D721Med (cell line): ENCODE measurements around the gene QSOX2.

Experiments used
- DNase-seq: peaks from one replicate; pipeline ENCODE4 v3.0.0; 2011; ENCODE audit warnings: low spot score; ENCODE audit not compliant: insufficient read length
- FAIRE-seq: peaks from 2 replicates; lab custom pipeline; 2011; peaks lifted over from hg19 to GRCh38; lab: Jason Lieb, UNC
- CTCF ChIP-seq: IDR thresholded peaks from 2 replicates; pipeline ENCODE4 v1.5.1; 2012; ENCODE audit warnings: mild to moderate bottlenecking, control low read depth; ENCODE audit not compliant: insufficient read depth; ENCODE audit errors: missing control alignments

The QSOX2 gene

DNA sequence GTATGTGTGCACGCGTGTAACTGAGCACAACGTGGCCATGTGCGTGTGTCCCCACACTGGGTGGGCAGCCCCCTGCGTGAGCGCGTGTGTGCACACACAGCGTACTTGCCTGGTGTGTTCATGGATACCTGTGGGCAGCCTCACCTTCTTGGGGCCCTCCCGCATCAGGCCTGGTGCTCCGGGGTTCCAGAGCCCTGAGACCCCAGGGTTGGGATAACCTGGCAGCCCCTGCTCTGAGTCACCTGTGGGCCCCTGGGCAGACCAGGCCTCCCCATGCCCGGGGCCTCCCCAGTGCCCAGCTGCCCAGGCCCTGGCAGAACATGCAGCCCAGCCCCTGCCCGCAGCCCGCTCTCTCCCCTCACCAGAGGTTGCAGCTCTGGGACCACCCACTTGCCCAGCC is 65.9 kb downstream of the QSOX2 start:
- DNase-seq (no peak), FAIRE-seq (no peak)
- no peak for TF ChIP-seq CTCF

GRCh38 chr9:136179101-136179616 is 66.5 kb downstream of the QSOX2 start:
- no peak for TF ChIP-seq CTCF
- FAIRE-seq (no peak), DNase-seq (no peak)

DNA sequence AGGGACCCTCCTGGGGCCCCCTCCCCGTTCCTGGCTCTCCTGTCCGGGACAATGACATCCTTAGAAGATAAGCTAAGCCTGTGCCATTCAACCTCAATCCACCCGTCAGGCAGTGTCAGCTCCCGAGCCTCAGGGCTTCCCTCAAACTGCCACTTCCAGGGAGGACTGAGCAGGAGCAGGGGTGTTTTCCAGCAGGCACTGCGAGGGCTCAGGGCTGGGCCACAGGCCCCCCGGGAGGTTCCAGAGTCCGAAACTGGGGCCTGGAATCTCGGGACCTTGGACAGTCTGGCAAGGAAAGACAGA is 66.9 kb downstream of the QSOX2 start:
- no peak for TF ChIP-seq CTCF

DNA sequence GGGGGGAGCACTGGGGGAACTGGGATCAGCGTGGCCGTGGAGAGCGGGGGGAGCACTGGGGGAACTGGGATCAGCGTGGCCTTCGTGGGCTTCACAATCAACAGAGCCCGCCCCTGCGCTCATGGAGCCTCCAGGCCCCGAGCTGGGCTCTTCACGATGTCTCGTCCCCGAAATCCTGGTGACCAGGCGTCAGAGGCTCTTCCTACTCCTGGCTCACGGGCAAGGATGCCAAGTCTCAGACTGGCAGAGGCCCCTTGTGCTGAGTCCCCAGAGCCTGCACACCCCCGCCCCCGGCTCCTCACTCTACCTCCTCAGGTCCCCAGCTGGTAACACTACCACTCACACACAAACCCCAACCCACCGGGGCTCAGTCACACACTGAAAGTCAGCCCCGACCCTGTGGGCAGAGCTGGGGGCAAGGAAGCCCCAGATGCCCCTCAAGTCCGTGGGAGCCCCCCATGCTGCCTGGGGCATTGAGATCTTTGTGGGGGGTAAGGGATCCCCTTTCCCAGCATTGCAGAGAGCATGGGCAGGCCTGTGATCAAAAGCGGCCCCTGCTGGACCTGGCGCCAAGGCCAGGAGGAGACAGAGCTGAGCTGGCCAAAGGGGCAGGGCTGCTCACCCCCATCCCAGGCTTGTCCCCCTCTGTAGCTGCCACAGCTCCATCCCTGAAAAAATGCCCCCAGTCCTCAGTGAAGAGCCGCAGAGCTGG is 67.4 kb downstream of the QSOX2 start:
- no peak for FAIRE-seq
- no peak for TF ChIP-seq CTCF
- no peak for DNase-seq

More for the DNA sequence above, 66.9 kb downstream of the QSOX2 start:
- no peak for FAIRE-seq
- peak; percentile 41 for DNase-seq

GRCh38 chr9:136177224-136177623 is 68.4 kb downstream of the QSOX2 start:
- FAIRE-seq = no peak

GRCh38 chr9:136175616-136176197 is 69.9 kb downstream of the QSOX2 start:
- FAIRE-seq (no peak), DNase-seq (peak; percentile 70)
- no peak for TF ChIP-seq CTCF

More at GRCh38 chr9:136177224-136177623, 68.4 kb downstream of the QSOX2 start:
- DNase-seq = no peak
- no peak for TF ChIP-seq CTCF

DNA sequence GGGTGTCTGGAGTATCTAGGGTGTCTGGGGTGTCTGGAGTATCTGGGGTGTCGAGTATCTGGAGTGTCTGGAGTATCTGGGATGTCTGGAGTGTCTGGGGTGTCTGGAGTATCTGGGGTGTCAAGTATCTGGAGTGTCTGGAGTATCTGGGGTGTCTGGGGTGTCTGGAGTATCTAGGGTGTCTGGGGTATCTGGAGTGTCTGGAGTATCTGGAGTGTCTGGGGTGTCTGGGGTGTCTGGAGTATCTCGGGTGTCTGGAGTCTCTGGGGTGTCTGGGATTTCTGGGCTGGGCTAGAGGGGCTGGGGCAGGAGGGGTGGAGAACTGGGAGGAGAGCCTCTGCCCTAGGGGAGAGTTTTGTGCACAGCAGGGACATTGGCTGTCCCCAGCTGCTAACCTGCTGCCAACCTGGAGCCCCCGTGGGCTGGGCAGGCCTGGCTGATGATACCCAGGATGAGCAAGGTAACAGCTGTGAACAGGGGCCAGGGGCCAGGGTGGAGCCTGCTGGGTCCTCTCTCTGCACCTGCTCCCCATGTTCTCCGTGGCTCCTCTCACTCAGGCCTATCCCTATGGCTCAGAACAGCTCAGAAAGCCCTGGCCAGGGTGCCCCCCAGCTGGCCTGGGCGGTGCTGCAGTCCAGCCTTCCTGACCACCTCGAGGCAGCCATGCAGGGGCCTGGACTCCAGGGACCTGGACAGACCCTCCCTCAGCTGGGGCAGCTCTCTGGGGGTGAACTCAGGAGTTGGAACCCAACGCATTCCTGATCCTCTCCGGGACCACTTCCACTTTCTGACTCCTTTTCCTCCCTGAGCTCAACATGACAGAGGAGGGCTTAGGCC is 70.6 kb downstream of the QSOX2 start:
- no peak for TF ChIP-seq CTCF
- DNase-seq = peak; percentile 56
- FAIRE-seq = no peak
